Subcutaneous abdominal adipose tissue (tissue), 5 donors: ENCODE results near the gene LRRFIP2.

Experiments
- H3K27ac ChIP-seq: one replicate; pipeline ENCODE4 v1.7.0; 2013; ENCODE audit warnings: low read depth, mild to moderate bottlenecking, inconsistent platforms, low read length, moderate library complexity
- H3K27me3 ChIP-seq, 5 donors: one replicate each; pipeline ENCODE4 v1.7.0; 2013; ENCODE audit warnings: low read length in 5 of 5, inconsistent platforms in 1 of 5; ENCODE audit not compliant: control insufficient read depth in 5 of 5, insufficient read depth in 4 of 5
- H3K36me3 ChIP-seq, 5 donors: one replicate each; pipeline ENCODE4 v1.7.0; 2013; ENCODE audit warnings: low read length in 5 of 5; ENCODE audit not compliant: control insufficient read depth in 5 of 5, insufficient read depth in 5 of 5
- H3K4me1 ChIP-seq, 5 donors: one replicate each; pipeline ENCODE4 v1.7.0; 2013; ENCODE audit warnings: low read length in 5 of 5, mild to moderate bottlenecking in 3 of 5, moderate library complexity in 1 of 5; ENCODE audit not compliant: control insufficient read depth in 5 of 5, insufficient read depth in 5 of 5
- H3K4me3 ChIP-seq, 5 donors: one replicate each; pipeline ENCODE4 v1.7.0; 2013; ENCODE audit warnings: low read length in 5 of 5, low read depth in 1 of 5
- H3K9ac ChIP-seq, 5 donors: one replicate each; pipeline ENCODE4 v1.7.0; 2013; ENCODE audit warnings: low read length in 5 of 5, mild to moderate bottlenecking in 4 of 5, moderate library complexity in 3 of 5
- H3K9me3 ChIP-seq, 5 donors: one replicate each; pipeline ENCODE4 v1.7.0; 2013; ENCODE audit warnings: low read length in 5 of 5; ENCODE audit not compliant: control insufficient read depth in 5 of 5
- donor health status: healthy.
- donor health status: healthy.
- donor health status: healthy.
- donor health status: healthy.
- donor health status: healthy.

LRRFIP2 gene

DNA sequence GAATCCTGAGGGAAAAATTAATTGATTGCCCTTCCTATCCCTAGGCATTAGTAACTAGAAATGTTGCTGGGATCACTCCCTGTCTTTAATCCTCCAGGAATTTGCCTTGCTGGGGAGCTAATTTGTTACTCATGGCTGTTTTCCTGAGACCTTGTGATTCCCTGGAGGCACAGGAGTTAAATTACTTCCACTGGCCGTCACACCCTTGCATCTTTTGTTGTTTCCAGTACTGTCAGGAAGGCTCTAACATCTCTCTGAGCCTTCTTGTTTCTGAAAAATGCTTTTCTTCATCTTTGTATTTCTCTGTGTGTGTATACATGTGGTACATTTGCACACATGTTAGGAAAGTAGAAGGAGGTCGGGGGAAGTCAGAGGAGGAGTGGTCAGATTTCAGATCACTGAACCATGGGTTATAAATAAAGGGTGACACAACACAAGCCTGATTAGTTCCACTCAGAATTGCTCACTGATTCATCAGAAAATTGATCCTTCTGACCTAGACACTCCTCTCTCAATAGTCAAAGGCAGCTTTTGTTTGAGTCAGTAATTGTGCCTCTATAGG, 23.5 kb upstream of the LRRFIP2 start:
- H3K4me1 ChIP-seq, result peaks cover 0 to 7% (median 0%) of the 10 kb centered on the region in 5 donors
- H3K4me3 ChIP-seq, result no peak overlapping the region
- H3K27me3 ChIP-seq, result no peaks in the 10 kb centered on the region
- no peaks in the 10 kb centered on the region for H3K9me3 ChIP-seq
- H3K9ac ChIP-seq, result no peak overlapping the region
- H3K36me3 ChIP-seq, result no peaks in the 10 kb centered on the region
- H3K27ac ChIP-seq, result no peak overlapping the region

- Histone ChIP-seq H3K9me3 (no peaks in the 10 kb centered on the region), H3K27me3 (no peaks in the 10 kb centered on the region), H3K36me3 (no peaks in the 10 kb centered on the region), H3K4me3 (no peak overlapping the region), H3K9ac (no peak overlapping the region), H3K4me1 (no peaks in the 10 kb centered on the region), H3K27ac (no peak overlapping the region)
Observed at GRCh38 chr3:37194533-37194932, 20.2 kb upstream of the LRRFIP2 start.

- Histone ChIP-seq H3K27ac (no peak overlapping the region), H3K27me3 (no peaks in the 10 kb centered on the region), H3K4me1 (no peaks in the 10 kb centered on the region), H3K4me3 (no peak overlapping the region), H3K36me3 (no peaks in the 10 kb centered on the region), H3K9ac (no peak overlapping the region), H3K9me3 (no peaks in the 10 kb centered on the region)
Observed at GRCh38 chr3:37190667-37191066, 16.3 kb upstream of the LRRFIP2 start.

DNA sequence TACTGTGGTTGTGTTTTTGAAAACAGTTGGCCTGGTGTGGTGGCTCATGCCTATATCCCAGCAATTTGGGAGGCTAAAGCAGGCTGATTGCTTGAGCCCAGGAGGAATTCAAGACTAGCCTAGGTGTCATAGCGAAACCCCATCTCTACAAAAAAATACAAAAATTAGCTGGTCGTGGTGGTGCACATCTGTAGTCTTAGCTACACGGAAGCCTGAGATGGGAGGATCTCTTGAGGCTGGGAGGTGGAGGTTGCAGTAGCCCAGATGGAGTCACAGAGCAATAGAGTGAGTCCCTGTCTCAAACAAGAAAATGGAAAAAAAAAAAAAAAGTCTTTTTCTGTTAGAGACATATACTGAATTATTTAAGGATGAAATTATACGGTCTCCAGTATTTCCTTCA, 14.7 kb upstream of the LRRFIP2 start:
- no peaks in the 10 kb centered on the region for H3K36me3 ChIP-seq
- H3K27ac ChIP-seq, result no peak overlapping the region
- H3K9me3 ChIP-seq, result no peaks in the 10 kb centered on the region
- H3K27me3 ChIP-seq, result no peaks in the 10 kb centered on the region
- no peak overlapping the region for H3K9ac ChIP-seq
- H3K4me1 ChIP-seq, result peaks cover 0 to 4% (median 0%) of the 10 kb centered on the region in 5 donors
- no peak overlapping the region for H3K4me3 ChIP-seq

DNA sequence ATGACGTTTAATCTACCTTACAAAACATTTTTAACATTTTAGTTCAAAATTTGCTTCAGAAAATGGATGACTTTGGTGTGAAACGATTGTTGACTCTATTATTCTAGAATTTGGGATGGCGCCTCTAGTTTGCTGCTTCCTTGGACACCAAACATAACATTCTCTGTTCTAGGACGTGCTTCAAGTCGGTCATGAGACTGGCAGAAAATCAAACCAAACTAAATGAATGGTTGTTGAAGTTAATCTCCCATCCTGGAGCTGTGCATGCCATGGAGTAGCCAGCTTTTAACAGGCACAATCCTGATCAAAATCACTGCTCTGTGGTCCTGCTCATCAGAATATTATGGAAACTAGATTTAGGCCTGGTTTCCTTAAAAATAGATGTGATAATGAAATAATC, 9.6 kb upstream of the LRRFIP2 start:
- H3K36me3 ChIP-seq, result no peaks in the 10 kb centered on the region
- no peaks in the 10 kb centered on the region for H3K27me3 ChIP-seq
- no peak overlapping the region for H3K4me3 ChIP-seq
- H3K9ac ChIP-seq, result no peak overlapping the region
- H3K9me3 ChIP-seq, result no peaks in the 10 kb centered on the region
- H3K27ac ChIP-seq, result peak overlapping the region; percentile 28
- peaks cover 0 to 15% (median 8%) of the 10 kb centered on the region in 5 donors for H3K4me1 ChIP-seq

GRCh38 chr3:37183375-37183831, 9.0 kb upstream of the LRRFIP2 start:
- Histone ChIP-seq H3K9me3 (no peaks in the 10 kb centered on the region), H3K9ac (no peak overlapping the region), H3K4me1 (peaks cover 0 to 15% (median 8%) of the 10 kb centered on the region in 5 donors), H3K4me3 (no peak overlapping the region), H3K27ac (peak overlapping the region; percentile 28), H3K36me3 (no peaks in the 10 kb centered on the region), H3K27me3 (no peaks in the 10 kb centered on the region)

DNA sequence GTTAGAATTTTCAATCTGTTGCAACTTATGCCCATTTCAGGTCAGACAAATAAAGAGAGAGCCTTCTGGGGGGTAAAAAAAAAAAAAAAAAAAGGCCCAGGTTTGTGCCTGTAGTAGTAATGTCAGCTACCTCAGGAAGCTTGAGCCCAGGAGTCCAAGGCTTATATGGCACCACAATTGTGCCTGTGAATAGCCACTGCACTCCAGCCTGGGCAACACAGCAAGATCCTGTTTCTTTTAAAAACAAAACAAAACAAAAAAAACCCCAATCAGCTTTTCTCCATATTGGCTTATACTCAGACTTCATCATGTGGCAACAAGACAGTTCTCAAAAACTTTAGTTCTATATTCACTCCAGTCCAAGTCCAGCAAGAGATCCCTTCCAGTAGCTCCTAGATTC, 8.4 kb upstream of the LRRFIP2 start:
- Histone ChIP-seq H3K9me3 (no peaks in the 10 kb centered on the region), H3K27ac (no peak overlapping the region), H3K36me3 (no peaks in the 10 kb centered on the region), H3K9ac (no peak overlapping the region), H3K4me1 (peaks cover 0 to 16% (median 9%) of the 10 kb centered on the region in 5 donors), H3K27me3 (no peaks in the 10 kb centered on the region), H3K4me3 (no peak overlapping the region)

DNA sequence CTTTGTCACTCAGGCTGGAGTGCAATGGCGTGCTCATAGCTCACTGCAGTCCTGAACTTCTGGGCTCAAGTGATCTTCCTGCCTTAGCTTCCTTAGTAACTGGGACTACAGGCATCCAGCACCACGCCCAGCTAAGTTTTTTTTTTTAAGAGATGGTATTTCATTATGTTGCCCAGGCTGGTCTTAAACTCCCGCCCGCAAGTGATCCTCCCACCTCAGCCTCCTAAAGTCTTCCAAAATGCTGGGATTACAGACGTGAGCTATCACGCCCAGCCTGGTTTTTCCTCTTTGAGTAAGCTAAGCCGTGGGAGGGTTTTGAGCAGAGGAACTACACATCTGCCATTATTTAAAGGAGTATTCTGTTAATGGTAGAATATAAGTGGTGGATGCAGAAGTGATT, 7.4 kb upstream of the LRRFIP2 start:
- Histone ChIP-seq H3K27ac (peak overlapping the region; percentile 6), H3K27me3 (no peaks in the 10 kb centered on the region), H3K9ac (no peak overlapping the region), H3K36me3 (no peaks in the 10 kb centered on the region), H3K4me3 (no peak overlapping the region), H3K4me1 (peaks cover 0 to 26% (median 19%) of the 10 kb centered on the region in 5 donors), H3K9me3 (no peaks in the 10 kb centered on the region)

DNA sequence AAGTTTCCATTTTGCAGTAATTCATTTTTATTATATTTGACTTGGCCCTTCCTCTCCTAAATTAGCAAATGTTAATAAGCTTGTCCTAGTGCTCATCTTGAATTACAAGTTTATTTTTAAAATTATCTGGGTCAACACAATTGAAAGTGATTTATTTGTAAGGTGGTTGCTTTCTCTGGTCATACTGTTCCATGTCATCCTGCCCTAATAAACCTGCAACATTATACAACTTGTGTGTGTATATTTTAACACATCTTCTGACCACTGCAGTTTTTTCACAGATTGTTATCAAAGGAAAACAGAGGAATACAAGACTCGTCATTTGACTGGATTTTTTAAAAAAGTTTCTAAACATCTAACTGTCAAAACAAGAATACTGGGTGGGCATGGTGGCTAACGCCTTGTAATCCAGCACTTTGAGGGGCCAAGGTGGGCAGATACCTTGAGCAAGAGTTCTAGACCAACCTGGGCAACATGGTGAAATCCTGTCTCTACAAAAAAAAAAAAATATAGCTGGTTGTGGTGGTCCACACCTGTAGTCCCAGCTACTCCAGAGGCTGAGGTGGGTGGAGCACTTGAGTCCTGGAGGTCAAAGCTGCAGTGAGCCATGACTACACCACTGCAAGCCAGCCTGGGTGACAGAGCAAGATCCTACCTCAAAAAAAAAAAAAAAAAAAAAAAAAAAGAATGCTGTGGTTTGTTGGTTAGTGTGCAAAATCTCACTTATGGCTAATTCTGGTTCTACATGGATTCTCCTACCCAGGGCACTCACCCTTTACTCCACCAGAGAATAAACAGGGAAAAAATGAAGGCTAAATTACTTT, 5.0 kb upstream of the LRRFIP2 start:
- no peak overlapping the region for H3K4me3 ChIP-seq
- H3K9ac ChIP-seq, result no peak overlapping the region
- no peaks in the 10 kb centered on the region for H3K9me3 ChIP-seq
- H3K4me1 ChIP-seq, result peaks cover 0 to 37% (median 32%) of the 10 kb centered on the region in 5 donors
- H3K36me3 ChIP-seq, result no peaks in the 10 kb centered on the region
- no peak overlapping the region for H3K27ac ChIP-seq
- H3K27me3 ChIP-seq, result no peaks in the 10 kb centered on the region

- H3K4me1 ChIP-seq, result peaks cover 0 to 38% (median 32%) of the 10 kb centered on the region in 5 donors
- peak overlapping the region in 1 of 5 donors; percentile 19 for H3K9ac ChIP-seq
Observed at GRCh38 chr3:37173806-37174205, 576 bp downstream of the LRRFIP2 start.

More at GRCh38 chr3:37173806-37174205, 576 bp downstream of the LRRFIP2 start:
- Histone ChIP-seq H3K27ac (peak overlapping the region; percentile 93), H3K9me3 (no peaks in the 10 kb centered on the region), H3K27me3 (no peaks in the 10 kb centered on the region), H3K36me3 (peaks cover 4 to 12% (median 6%) of the 10 kb centered on the region in 5 donors), H3K4me3 (no peak overlapping the region)
